B cell (primary cell): ENCODE measurements around the gene NT5DC2. TPM values are rescaled to one million over a fixed set of nuclear protein-coding genes. Genes with fewer than 3 reads are reported as not detected.

Experiments used
- ATAC-seq: fragments of 200-7000 bp; cut with Tn5 transposase; one replicate; pipeline ENCODE4 v1.10.0; 2021; ENCODE audit warnings: low read depth, mild to moderate bottlenecking, moderate number of reproducible peaks, moderate library complexity
- CTCF ChIA-PET: fragments of 350-600 bp; sonication (Branson Sonifier 250); formaldehyde crosslinking; loops from one replicate; lab custom pipeline; 2021; ENCODE audit warnings: antibody characterized with exemption, inconsistent platforms; lab: Charles Lee
- POLR2A ChIA-PET: fragments of 350-600 bp; sonication (Branson Sonifier 250); formaldehyde crosslinking; loops from one replicate; lab custom pipeline; 2021; ENCODE audit warnings: antibody characterized with exemption; lab: Charles Lee
- DNase-seq: peaks from one replicate; pipeline ENCODE4 v3.0.0; 2013
- H2AFZ ChIP-seq: 2 replicates; pipeline ENCODE4 v1.6.1; 2012; ENCODE audit warnings: mild to moderate bottlenecking, low read depth, low read length; ENCODE audit not compliant: insufficient read depth, poor library complexity, severe bottlenecking
- H3K27ac ChIP-seq, 2 donors: 1 replicate in 1 of 2; 2 replicates in 1 of 2; pipeline ENCODE4 v1.5.1; 2012 to 2013; ENCODE audit warnings: low read length in 2 of 2, mild to moderate bottlenecking in 2 of 2, moderate library complexity in 1 of 2
- H3K27me3 ChIP-seq, 4 experiments: fragments of 200-600 bp in 1 of 4; sonication (generic) in 1 of 4; replicated peaks in 1 of 4; 1 replicate in 2 of 4; 2 replicates in 2 of 4; pipeline versions ENCODE4 v1.6.1 to v1.7.0; 2013 to 2016; ENCODE audit warnings: low read length in 3 of 4, mild to moderate bottlenecking in 2 of 4, mixed read lengths in 1 of 4, moderate library complexity in 1 of 4; ENCODE audit not compliant: insufficient read depth in 4 of 4, control insufficient read depth in 3 of 4; ENCODE audit errors: control extremely low read depth in 1 of 4
- H3K36me3 ChIP-seq, 2 experiments: replicated peaks in 1 of 2; 1 replicate in 1 of 2; 2 replicates in 1 of 2; pipeline versions ENCODE4 v1.6.1 to v1.7.1; 2013; ENCODE audit warnings: low read length in 1 of 2; ENCODE audit not compliant: insufficient read depth in 2 of 2, control insufficient read depth in 1 of 2; ENCODE audit errors: control extremely low read depth in 1 of 2, extremely low read depth in 1 of 2
- H3K4me1 ChIP-seq, 2 donors: fragments of 200-600 bp in 1 of 2; sonication (generic) in 1 of 2; 1 replicate in 1 of 2; 2 replicates in 1 of 2; pipeline versions ENCODE4 v1.5.1 to v1.6.1; 2013 to 2017; ENCODE audit warnings: low read length in 2 of 2; ENCODE audit not compliant: control insufficient read depth in 2 of 2, insufficient read depth in 2 of 2
- H3K4me2 ChIP-seq: replicated peaks from 2 replicates; pipeline ENCODE3; 2012; ENCODE audit warnings: mild to moderate bottlenecking, low read depth, low read length; ENCODE audit not compliant: poor library complexity, severe bottlenecking
- H3K4me3 ChIP-seq, 5 experiments: fragments of 200-600 bp in 1 of 5; sonication (generic) in 1 of 5; 1 replicate in 3 of 5; 2 replicates in 2 of 5; pipeline versions ENCODE4 v1.5.1 to v1.7.0; 2011 to 2016; ENCODE audit warnings: low read length in 4 of 5, mild to moderate bottlenecking in 4 of 5, low read depth in 2 of 5, control low read depth in 1 of 5, moderate library complexity in 1 of 5; ENCODE audit not compliant: insufficient read depth in 1 of 5; ENCODE audit errors: control extremely low read depth in 1 of 5, extremely low read depth in 1 of 5
- H3K79me2 ChIP-seq: fragments of 200-600 bp; sonication (generic); one replicate; pipeline ENCODE4 v1.6.0; 2016; ENCODE audit warnings: low read length; ENCODE audit not compliant: control insufficient read depth, insufficient read depth
- H3K9ac ChIP-seq: fragments of 200-600 bp; sonication (generic); 2 replicates; pipeline ENCODE4 v1.6.1; 2017; ENCODE audit warnings: mild to moderate bottlenecking, low read length, moderate library complexity
- H3K9me3 ChIP-seq, 3 donors: one replicate each; pipeline versions ENCODE4 v1.6.1 to v1.7.1; 2013; ENCODE audit warnings: low read length in 2 of 3; ENCODE audit not compliant: control insufficient read depth in 2 of 3, insufficient read depth in 1 of 3; ENCODE audit errors: control extremely low read depth in 1 of 3
- H4K20me1 ChIP-seq: 2 replicates; pipeline ENCODE4 v1.6.0; 2012; ENCODE audit warnings: mild to moderate bottlenecking, low read length; ENCODE audit not compliant: insufficient read depth, control insufficient read depth, poor library complexity, severe bottlenecking
- H3K27ac Mint-ChIP-seq: one replicate; pipeline ENCODE4 v1.8.0; 2021; ENCODE audit warnings: mixed read lengths
- H3K27me3 Mint-ChIP-seq: one replicate; pipeline ENCODE4 v1.8.0; 2021; ENCODE audit warnings: mixed read lengths
- H3K4me1 Mint-ChIP-seq: one replicate; pipeline ENCODE4 v1.8.0; 2021; ENCODE audit warnings: mixed read lengths
- H3K4me3 Mint-ChIP-seq: one replicate; pipeline ENCODE4 v1.8.0; 2021; ENCODE audit warnings: mixed read lengths
- H3K9me3 Mint-ChIP-seq: one replicate; pipeline ENCODE4 v1.8.0; 2022; ENCODE audit warnings: mixed read lengths; ENCODE audit not compliant: insufficient read depth
- CTCF ChIP-seq: fragments of 200-600 bp; IDR thresholded peaks from one replicate; pipeline ENCODE4 v1.8.0; 2022; ENCODE audit warnings: antibody characterized with exemption, mild to moderate bottlenecking
- EZH2 ChIP-seq: IDR thresholded peaks from 2 replicates; pipeline ENCODE4 v1.6.1; 2012; ENCODE audit warnings: borderline replicate concordance, low read depth, mild to moderate bottlenecking, moderate library complexity, low read length; ENCODE audit not compliant: insufficient read depth, poor library complexity, severe bottlenecking
- WGBS: methylation state at CpG from one replicate; pipeline ENCODE4 v1.1.5; 2013; ENCODE audit warnings: missing lambda C conversion rate; ENCODE audit not compliant: insufficient coverage; 5-methylcytosine and 5-hydroxymethylcytosine counted together
- intact Hi-C: fragments of 100-400 bp; cut with micrococcal nuclease; formaldehyde crosslinking; loops from one replicate; pipeline ENCODE4 v1.10.0; 2022
- polyA plus RNA-seq: library from polyadenylated mRNA; depleted of rRNA; stranded (reverse); fragments of >200 nt; gene quantifications from 2 replicates; pipeline ENCODE4 v1.2.3, GENCODE V29; 2012
- total RNA-seq, 2 donors: library from RNA; stranded (reverse); fragments of 120-200 nt in 1 of 2; gene quantifications; 1 replicate in 1 of 2; 2 replicates in 1 of 2; pipeline versions ENCODE4 v1.2.3 to v1.2.4, GENCODE V29; 2013 to 2022

Gene NT5DC2
- total and polyA plus RNA-seq, 2 donors (not counting 1 experiment from before 2014, with no cell fraction given), result 11.2 to 11.9 TPM

GRCh38 chr3:52537165-52537620 is 3.5 kb upstream of the NT5DC2 start:
- TF ChIP-seq CTCF, result no peak
- no peak for TF ChIP-seq EZH2
- Histone ChIP-seq H3K9me3 (no peaks in the 10 kb centered on the region), H3K4me1 (peaks cover 33 to 46% of the 10 kb centered on the region in 2 donors), H3K9ac (peak overlapping the region; percentile 94), H3K79me2 (peaks cover 37% of the 10 kb centered on the region), H2AFZ (peak overlapping the region; percentile 79), H3K27me3 (peaks cover 0 to 8% (median 0%) of the 10 kb centered on the region in 4 experiments), H3K36me3 (no peaks in the 10 kb centered on the region), H3K4me2 (peak overlapping the region; percentile 82), H4K20me1 (no peaks in the 10 kb centered on the region), H3K27ac (peak overlapping the region; percentile 84 to 93), H3K4me3 (peak overlapping the region; percentile 90 to 99 (median 95))
- Mint-ChIP-seq H3K9me3 (no peaks in the 10 kb centered on the region), H3K27me3 (no peaks in the 10 kb centered on the region), H3K27ac (peak overlapping the region; percentile 99), H3K4me1 (peaks cover 45% of the 10 kb centered on the region), H3K4me3 (peak overlapping the region; percentile 99)
- DNase-seq, result no peak
- 15% methylated on average over 2 of the region's 6 CpGs for WGBS
- intact Hi-C loops, result loop anchor here (2.0 to 10.0 kb wide), 6 partner anchors 260 to 1142 kb away; partner anchors contain the start of genes DUSP7, PRKCD, RBM15B and RPL29
- ChIA-PET CTCF (no interaction called here), POLR2A (interaction anchor here (1.6 kb wide), 1 partner anchor 340 kb away, joined by 3 read pairs; the partner anchor contains the start of gene ALAS1)
- no peak for ATAC-seq
